ENCODE data around the gene HSD17B14.
A peak's percentile ranks its signal among the peaks of the same experiment; 100 is the strongest.
"Not testable (repeated sequence)": the region's sequence is repeated elsewhere in the genome, so short reads cannot be mapped to it uniquely, and the experiment has no call there.

HSD17B14 gene

GRCh38 chr19:48867123-48867745 is 30.9 kb upstream of the HSD17B14 start:
- no peak for DNase-seq

DNA sequence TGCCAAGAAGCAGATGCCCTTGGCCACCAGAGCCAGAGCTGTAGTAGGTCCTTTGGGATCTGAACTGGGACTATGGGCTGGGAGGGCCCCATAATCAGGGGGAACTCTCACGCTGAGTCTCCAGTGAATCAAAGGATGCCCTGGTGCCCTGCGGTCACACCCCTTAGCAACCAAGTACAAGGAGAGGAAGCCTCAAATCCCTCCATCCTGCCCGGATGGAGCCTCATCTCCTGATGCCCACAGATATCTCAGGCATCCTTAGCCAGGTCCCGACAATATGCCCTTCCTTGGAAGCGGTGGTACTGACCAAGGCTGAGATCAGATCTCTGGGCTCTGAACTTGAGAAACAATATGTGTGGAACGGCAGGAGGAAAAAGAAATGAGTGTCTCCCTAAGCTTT is 30.4 kb upstream of the HSD17B14 start:
- DNase-seq = no peak

DNA sequence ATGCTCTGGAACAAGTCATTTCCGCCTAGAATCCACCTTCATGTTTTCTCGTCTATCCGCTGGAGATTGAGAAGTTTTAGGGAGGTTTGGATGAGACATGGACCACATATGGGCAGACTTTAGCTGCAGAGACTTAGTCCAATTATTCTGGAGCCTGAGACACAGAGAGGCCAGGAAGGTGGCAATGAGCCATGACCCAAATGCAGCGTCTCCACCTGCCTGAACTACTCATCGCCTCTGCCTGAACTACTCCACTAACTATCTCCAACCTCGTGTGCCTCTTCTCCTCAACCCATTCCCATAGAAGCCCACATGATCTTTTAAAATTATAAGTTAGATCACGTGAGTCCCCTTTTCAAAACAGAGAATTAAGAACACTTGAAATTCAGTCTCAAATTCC is 26.5 kb upstream of the HSD17B14 start:
- no peak for DNase-seq

GRCh38 chr19:48861313-48861712 is 25.0 kb upstream of the HSD17B14 start:
- no peak for DNase-seq

- no peak for DNase-seq
Observed at GRCh38 chr19:48859711-48860572, 23.7 kb upstream of the HSD17B14 start.

- no peak for DNase-seq
Observed at GRCh38 chr19:48858984-48859710, 22.9 kb upstream of the HSD17B14 start.

DNA sequence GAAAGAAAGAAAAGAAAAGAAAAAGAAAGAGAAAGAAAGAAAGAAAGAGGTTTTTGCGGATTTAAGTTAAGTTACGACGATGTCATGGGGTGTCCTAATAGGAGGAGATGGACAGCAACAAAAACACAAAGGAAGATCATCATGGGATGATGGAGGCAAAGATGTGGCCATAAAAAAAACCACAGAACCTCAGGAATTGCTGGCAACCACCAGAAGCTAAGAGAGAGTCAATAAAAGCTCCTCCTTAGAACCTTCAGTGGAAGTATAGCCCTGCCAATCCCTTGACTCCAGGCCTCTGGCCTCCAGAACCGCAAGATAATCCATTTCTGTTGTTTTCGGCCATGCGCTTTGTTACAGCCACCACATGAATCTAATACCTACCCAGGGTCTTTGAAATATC is 20.6 kb upstream of the HSD17B14 start:
- DNase-seq = no peak

- DNase-seq = no peak
Observed at GRCh38 chr19:48854103-48854502, 17.8 kb upstream of the HSD17B14 start.

DNA sequence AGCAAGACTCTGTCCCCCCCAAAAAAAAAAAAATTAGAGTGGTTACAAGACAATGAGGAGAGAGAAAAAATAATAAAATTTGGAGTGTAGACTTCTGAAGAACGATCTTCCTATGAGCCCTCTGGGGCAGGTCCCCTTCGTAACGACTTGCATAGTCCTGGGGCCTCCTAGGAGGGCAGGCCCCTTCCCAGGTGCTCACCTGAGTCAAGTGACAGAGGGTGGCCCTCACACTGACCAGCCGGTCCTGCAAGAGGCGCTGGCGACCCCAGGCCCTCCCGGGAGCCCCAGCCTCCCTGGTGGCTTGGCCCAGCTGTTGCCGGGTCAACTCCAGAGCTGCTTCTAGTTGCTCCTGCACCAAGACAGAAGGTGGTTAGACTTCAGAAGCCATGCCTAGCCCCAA is 17.2 kb upstream of the HSD17B14 start:
- no peak for DNase-seq

DNA sequence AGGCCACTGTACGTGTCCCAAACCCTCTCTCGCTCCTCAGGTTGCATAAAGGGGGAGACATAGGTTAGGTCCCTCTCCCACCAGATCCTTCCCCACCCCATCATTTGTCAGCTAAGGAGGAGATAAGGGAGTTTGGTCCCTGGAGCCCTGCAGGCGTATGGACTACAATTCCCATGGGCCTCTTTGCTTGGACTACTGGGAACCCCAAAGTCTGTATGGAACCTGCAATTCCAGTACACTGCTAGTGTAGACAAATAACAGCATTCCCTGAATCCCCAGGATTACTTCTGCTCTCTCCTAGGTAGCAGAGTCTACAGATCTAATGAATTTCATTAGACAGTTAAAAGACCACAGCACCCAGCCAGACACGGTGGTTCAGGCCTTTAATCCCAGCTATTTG is 16.0 kb upstream of the HSD17B14 start:
- DNase-seq = no peak

DNA sequence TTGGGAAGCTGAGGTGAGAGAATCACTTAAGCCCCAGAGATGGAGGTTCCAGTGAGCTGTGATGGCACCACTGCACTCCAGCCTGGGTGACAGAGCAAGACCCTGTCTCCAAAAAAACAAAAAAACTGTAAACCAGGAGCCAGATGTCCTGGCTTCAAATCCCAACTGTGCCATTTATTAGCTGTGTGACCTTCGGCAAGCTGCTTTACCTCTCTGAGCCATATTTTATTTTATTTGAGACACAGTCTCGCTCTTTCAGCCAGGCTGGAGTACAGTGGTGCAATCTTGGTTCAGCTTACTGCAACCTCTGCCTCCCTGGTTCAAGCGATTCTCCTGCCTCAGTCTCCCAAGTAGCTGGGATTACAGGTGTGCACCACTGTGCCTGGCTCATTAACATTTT is 10.4 kb upstream of the HSD17B14 start:
- not testable (repeated sequence) for DNase-seq

GRCh38 chr19:48845384-48845783 is 9.1 kb upstream of the HSD17B14 start:
- DNase-seq = no peak

DNA sequence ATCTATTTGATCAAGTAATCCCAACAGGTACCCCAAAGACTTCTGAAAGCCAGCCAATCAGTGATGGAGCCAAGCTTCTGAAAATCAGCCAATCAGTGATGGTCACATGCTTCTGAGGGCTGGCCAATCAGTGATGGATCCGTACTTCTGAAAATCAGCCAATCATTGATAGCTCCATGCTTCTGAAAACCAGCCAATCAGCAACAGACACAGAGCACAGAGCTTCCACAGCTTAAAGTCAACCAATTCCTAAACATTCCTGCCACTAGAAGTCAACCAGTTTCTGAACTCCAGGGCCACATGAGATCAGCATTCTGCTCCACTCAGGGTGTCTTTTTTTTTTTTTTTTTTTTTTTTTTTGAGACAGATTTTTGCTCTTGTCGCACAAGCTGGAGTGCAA is 8.2 kb upstream of the HSD17B14 start:
- DNase-seq = no peak

DNA sequence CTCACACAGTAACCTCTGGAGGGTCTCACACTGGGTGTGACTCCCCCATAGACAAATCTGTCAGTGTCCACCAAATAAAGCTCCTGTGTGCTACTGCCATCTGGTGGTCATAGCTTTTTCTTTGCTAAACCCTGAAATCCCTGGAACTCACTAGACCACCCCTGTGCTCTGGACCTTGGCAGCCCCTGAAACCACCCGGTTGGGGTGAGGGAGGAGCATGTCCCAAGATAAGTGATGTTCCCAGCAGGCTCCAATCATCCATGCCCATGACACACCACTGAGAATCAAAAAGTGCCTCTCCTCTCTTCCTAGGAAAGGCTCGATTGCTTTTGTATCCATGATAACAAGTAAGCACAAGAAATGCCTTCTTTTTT is 6.5 kb upstream of the HSD17B14 start:
- DNase-seq = peak; percentile 12

GRCh38 chr19:48841571-48841970 is 5.3 kb upstream of the HSD17B14 start:
- DNase-seq = no peak

GRCh38 chr19:48841047-48841446 is 4.8 kb upstream of the HSD17B14 start:
- DNase-seq = no peak

DNA sequence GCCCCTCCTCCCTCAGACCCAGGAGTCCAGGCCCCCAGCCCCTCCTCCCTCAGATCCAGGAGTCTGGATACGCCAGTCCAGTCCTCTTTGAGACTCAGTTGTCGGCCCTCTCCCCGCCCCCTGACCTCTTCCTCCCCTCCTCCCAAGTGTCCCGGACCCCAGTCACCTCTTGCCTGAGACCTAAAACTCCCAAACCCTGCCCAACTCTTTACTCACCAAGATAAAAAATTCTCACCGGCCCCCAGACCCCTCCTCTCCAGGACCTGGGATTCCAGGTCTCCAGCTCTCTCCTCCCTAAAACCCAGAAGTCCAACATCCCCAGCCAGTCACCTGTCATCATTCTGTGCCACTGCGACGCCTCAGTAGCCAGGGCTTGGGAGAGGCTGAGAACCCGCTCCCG is 1.4 kb upstream of the HSD17B14 start:
- no peak for DNase-seq

GRCh38 chr19:48837051-48837524 is 797 bp upstream of the HSD17B14 start:
- DNase-seq = no peak

DNA sequence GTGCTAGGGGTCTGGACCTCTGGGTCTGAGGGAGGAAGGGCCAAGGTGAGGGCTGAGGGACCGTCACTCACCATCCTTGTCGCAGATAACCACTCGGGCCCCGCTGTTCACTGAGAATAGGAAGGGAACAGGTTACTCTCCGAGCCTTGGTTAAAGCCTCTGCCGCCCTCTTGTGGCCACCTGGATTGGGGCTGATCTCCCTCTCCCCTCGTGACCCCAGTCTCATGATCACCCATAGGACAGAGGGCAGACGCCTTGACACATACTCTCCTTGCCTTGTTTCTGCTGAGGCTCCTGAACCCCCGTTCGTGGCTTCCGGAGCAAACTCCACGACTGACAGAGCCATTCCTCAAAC is 580 bp downstream of the HSD17B14 start:
- DNase-seq = peak; percentile 56

- DNase-seq = no peak
Observed at GRCh38 chr19:48833977-48834376, 2.3 kb downstream of the HSD17B14 start.

GRCh38 chr19:48833049-48833448 is 3.2 kb downstream of the HSD17B14 start:
- DNase-seq = no peak

DNA sequence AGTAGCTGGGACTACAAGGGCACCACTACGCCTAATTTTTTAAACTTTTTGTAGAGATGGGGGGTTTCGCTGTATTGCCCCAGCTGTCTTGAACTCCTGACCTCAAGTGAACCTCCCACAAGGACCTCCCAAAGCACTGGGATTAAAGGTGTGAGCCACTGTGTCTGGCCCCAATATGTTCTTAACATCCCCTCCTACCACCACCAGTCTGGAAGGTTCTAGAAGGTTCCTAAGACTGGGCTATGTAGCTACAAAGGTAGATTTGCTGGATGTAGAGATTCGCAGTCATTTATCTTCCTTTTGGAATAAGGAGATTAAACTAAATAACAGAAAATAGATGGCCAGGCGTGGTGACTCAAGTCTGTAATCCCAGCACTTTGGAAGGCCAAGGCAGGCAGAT is 5.3 kb downstream of the HSD17B14 start:
- DNase-seq = no peak

GRCh38 chr19:48830088-48830487 is 6.2 kb downstream of the HSD17B14 start:
- DNase-seq = no peak

DNA sequence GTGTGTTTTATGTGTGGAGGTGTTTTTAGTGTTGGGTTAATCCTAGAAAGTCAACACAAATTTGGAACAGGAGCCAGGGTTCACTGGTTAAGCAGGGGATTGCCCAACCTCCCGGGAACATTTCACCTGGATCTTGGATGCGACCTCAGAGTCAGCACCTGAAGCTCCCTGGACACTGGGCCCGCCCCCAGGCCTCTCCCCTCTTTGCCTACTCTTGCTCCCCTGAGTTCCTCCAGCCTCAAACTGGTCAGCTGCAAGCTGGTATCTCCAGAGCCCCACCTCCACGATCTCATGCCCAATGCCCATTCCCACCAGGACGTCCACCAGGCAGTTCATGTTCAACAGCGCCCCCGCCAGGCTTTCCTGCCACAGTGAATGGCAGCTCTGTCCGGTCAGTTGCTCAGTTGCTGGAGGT is 9.7 kb downstream of the HSD17B14 start:
- DNase-seq = no peak
